Ishikawa (cell line): ENCODE data around the gene PDE3B.

Source experiments
- CEBPB ChIP-seq: IDR thresholded peaks from 2 replicates; pipeline ENCODE4 v1.6.1; 2012
- EP300 ChIP-seq: IDR thresholded peaks from 2 replicates; pipeline ENCODE4 v1.6.1; 2012; ENCODE audit warnings: borderline replicate concordance
- FOXM1 ChIP-seq: IDR thresholded peaks from 2 replicates; pipeline ENCODE4 v1.6.1; 2012; ENCODE audit warnings: low read depth, borderline replicate concordance
- MAX ChIP-seq: IDR thresholded peaks from 2 replicates; pipeline ENCODE4 v1.6.1; 2012
- RAD21 ChIP-seq: IDR thresholded peaks from 2 replicates; pipeline ENCODE4 v1.6.1; 2012; ENCODE audit warnings: low read depth
- REST ChIP-seq: IDR thresholded peaks from 2 replicates; pipeline ENCODE4 v1.6.1; 2012; ENCODE audit warnings: low read depth, mild to moderate bottlenecking
- TAF1 ChIP-seq: IDR thresholded peaks from 2 replicates; pipeline ENCODE4 v1.6.1; 2012; ENCODE audit warnings: low read depth, mild to moderate bottlenecking
- USF1 ChIP-seq: IDR thresholded peaks from 2 replicates; pipeline ENCODE4 v1.6.1; 2012
- YY1 ChIP-seq: IDR thresholded peaks from 2 replicates; pipeline ENCODE4 v1.6.1; 2012; ENCODE audit warnings: low read depth
- ZBTB7A ChIP-seq: IDR thresholded peaks from 2 replicates; pipeline ENCODE4 v1.6.1; 2012; ENCODE audit warnings: low read depth

- TF ChIP-seq MAX (no peak), REST (no peak), CEBPB (no peak), USF1 (no peak), FOXM1 (no peak), TAF1 (no peak), EP300 (no peak), RAD21 (no peak), ZBTB7A (no peak), YY1 (no peak)
Observed at GRCh38 chr11:14756349-14756748, 112.7 kb downstream of the PDE3B start.
